Measurements from ENCODE around the gene CLEC14A. TPM values are rescaled to one million over a fixed set of nuclear protein-coding genes. Genes with fewer than 3 reads are reported as not detected.

Gene CLEC14A
- total and polyA plus RNA-seq, 9 of the 15 experiments (the other 6 are each of a cell fraction or from before 2014, with no cell fraction given): not detected

DNA sequence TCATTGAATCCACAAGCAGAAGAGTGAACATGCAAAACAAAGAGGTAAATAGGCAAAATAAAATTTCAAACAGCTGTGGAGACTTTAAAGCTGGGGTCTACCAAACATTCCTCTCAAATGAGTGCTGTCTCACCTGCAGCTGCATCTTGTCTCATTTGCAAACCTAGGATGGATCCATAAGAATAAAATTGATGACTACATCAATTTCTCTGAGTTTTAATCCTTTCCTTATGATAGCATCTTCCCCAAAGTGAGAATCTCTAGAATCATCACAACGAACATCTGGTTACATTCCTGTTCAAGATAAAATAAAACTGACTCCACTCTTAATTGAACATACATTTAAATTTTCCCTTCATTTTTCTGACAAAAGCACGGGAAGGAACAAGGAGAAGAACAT, 29.9 kb downstream of the CLEC14A start:
- Histone ChIP-seq H3K36me3 (ENCODE audit: control insufficient read depth, insufficient read depth, low read length) (no peaks in the 10 kb centered on the region), H3K9ac (ENCODE audit: insufficient read depth in 1 of 2, low read depth in 2 of 2, low read length in 2 of 2) (no peak overlapping the region), H3K4me2 (ENCODE audit: insufficient read depth, low read length) (no peak overlapping the region), H3K4me3 (no peak overlapping the region), H3K9me3 (replicated peaks; ENCODE audit: control insufficient read depth, insufficient read depth, low read depth, low read length) (no peaks in the 10 kb centered on the region), H3K27me3 (ENCODE audit: control insufficient read depth in 2 of 2, insufficient read depth in 2 of 2, low read length in 2 of 2) (no peaks in the 10 kb centered on the region), H3K4me1 (replicated peaks in 1 of 2; ENCODE audit: control insufficient read depth in 2 of 2, insufficient read depth in 2 of 2, low read length in 2 of 2) (no peaks in the 10 kb centered on the region), H4K20me1 (replicated peaks; ENCODE audit: control insufficient read depth, insufficient read depth, low read length) (no peaks in the 10 kb centered on the region), H2AFZ (ENCODE audit: low read depth, low read length) (no peak overlapping the region), H3K79me2 (ENCODE audit: control insufficient read depth, insufficient read depth, low read length) (no peaks in the 10 kb centered on the region), H3K9me1 (ENCODE audit: control insufficient read depth, insufficient read depth, low read length) (no peaks in the 10 kb centered on the region), H3K27ac (ENCODE audit: extremely low read depth, low read depth, low read length) (no peak overlapping the region)
- intact Hi-C loops (cut with micrococcal nuclease) (no loop called here), in situ Hi-C loops (cut with MboI) (no loop called here)
- FAIRE-seq (no peak), DNase-seq (ENCODE audit: extremely low read depth in 1 of 4, low spot score in 3 of 4) (no peak), ATAC-seq (no peak)
- CTCF ChIA-PET (ENCODE audit: low intra/inter-chr PET ratio): no interaction called here
- POLR2A ChIA-PET: no interaction called here
- no TSS peak for BruUV-seq (replicated peaks)
- 0% methylated on average over 2 of the region's 2 CpGs for WGBS (ENCODE audit: insufficient coverage, low coverage, missing lambda C conversion rate)
- TF ChIP-seq CAMTA2 (CRISPR knock-in tag; conservative IDR thresholded peaks at IDR 0.05): no peak
- no peak for TF ChIP-seq HINFP (tag; conservative IDR thresholded peaks at IDR 0.05; ENCODE audit: low read depth)
- no peak for TF ChIP-seq ZNF143 (CRISPR knock-in tag; IDR thresholded peaks at IDR 0.05)
- TF ChIP-seq IRF2 (CRISPR knock-in tag; IDR thresholded peaks at IDR 0.05): no peak
- TF ChIP-seq RBM22 (IDR thresholded peaks at IDR 0.05; ENCODE audit: low read depth, low read length, poor library complexity, severe bottlenecking): no peak
- TF ChIP-seq STAG1 (CRISPR knock-in tag; IDR thresholded peaks at IDR 0.05; ENCODE audit: borderline replicate concordance): no peak
- no peak for TF ChIP-seq TBP (optimal IDR thresholded peaks at IDR 0.05; ENCODE audit: low read depth, low read length)
- no peak for TF ChIP-seq ZC3H11A (IDR thresholded peaks at IDR 0.05; ENCODE audit: low read depth, low read length)
- no peak for TF ChIP-seq RB1 (IDR thresholded peaks at IDR 0.05; ENCODE audit: low read depth)
- TF ChIP-seq RUNX1 (IDR thresholded peaks at IDR 0.05; ENCODE audit: low read depth): no peak
- TF ChIP-seq, protein P1, sequence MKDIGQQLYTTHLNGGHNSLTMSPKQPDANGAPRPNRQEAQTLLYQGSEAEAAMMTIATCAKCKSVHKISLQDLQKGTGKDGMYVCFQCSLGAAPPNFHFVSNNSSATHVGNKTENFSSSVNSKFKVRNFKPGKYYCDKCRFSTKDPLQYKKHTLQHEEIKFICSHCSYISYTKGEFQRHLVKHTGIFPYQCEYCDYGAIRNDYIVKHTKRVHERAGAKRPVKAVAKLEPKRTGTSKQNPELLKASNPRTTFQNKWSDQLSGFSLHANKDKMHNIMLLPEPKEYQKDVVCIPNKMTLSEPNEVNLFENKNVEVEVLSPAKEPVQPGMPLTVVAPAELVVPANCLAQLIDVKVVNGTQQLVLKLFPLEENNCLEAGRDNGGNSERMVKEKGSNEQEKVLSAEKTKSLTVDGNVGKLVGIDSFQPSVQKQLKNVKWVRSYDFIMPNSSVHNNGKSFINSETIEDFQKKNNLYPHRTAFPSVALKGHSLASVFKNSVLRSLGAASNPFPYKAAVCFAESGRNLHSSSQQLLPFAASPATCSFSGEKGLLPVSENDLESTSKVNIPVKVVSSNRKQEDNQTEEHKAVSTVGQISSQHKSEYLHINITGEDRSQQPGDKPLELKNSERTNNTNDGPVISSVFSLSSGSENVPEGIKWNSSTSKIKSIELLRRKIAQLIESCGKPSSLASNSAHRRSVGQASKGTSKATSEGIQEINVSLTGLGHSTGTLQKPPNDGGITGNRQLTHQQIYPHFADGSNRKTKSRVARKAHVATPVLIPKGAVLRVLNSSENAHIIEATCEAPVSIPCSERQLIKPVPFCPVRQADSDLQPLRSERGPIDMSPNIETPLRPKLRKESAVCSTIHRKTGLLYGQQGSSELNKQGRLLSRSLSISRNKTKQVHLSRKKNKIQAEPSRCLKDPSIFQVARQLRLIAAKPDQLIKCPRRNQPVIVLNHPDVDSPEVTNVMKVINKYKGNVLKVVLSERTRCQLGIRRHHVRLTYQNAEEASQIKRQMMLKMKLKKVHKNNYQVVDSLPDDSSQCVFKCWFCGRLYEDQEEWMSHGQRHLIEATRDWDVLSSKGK (CRISPR knock-in tag; IDR thresholded peaks at IDR 0.05): no peak
- no peak for TF ChIP-seq ZNF780A (CRISPR knock-in tag; IDR thresholded peaks at IDR 0.05)
- TF ChIP-seq, protein P2, sequence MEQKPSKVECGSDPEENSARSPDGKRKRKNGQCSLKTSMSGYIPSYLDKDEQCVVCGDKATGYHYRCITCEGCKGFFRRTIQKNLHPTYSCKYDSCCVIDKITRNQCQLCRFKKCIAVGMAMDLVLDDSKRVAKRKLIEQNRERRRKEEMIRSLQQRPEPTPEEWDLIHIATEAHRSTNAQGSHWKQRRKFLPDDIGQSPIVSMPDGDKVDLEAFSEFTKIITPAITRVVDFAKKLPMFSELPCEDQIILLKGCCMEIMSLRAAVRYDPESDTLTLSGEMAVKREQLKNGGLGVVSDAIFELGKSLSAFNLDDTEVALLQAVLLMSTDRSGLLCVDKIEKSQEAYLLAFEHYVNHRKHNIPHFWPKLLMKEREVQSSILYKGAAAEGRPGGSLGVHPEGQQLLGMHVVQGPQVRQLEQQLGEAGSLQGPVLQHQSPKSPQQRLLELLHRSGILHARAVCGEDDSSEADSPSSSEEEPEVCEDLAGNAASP (IDR thresholded peaks at IDR 0.05): no peak
